HG03097 (cell line): ENCODE results near the gene IRAK1.

Source experiments
- ATAC-seq: cut with Tn5 transposase; IDR thresholded peaks from one replicate; pipeline ENCODE4 v1.9.1; 2021; ENCODE audit not compliant: unreplicated experiment, low FRiP score

IRAK1 gene

GRCh38 chrX:154043003-154043763 lies 23.5 kb upstream of the IRAK1 start:
- ATAC-seq = no peak

GRCh38 chrX:154040863-154041262 lies 21.2 kb upstream of the IRAK1 start:
- ATAC-seq = no peak

GRCh38 chrX:154040307-154040756 lies 20.6 kb upstream of the IRAK1 start:
- no peak for ATAC-seq

GRCh38 chrX:154039577-154039976 lies 19.9 kb upstream of the IRAK1 start:
- ATAC-seq = no peak

GRCh38 chrX:154038656-154039055 lies 19.0 kb upstream of the IRAK1 start:
- no peak for ATAC-seq

- ATAC-seq = no peak
Measured at GRCh38 chrX:154037754-154038153, 18.1 kb upstream of the IRAK1 start.

GRCh38 chrX:154036513-154036912 lies 16.8 kb upstream of the IRAK1 start:
- ATAC-seq = no peak

- ATAC-seq = no peak
Measured at GRCh38 chrX:154033848-154034247, 14.1 kb upstream of the IRAK1 start.

GRCh38 chrX:154032653-154033052 lies 13.0 kb upstream of the IRAK1 start:
- no peak for ATAC-seq

- no peak for ATAC-seq
Measured at GRCh38 chrX:154032160-154032559, 12.5 kb upstream of the IRAK1 start.

GRCh38 chrX:154030715-154031305 lies 11.1 kb upstream of the IRAK1 start:
- no peak for ATAC-seq

- ATAC-seq = no peak
Measured at GRCh38 chrX:154030266-154030665, 10.6 kb upstream of the IRAK1 start.

GRCh38 chrX:154029439-154029838 lies 9.7 kb upstream of the IRAK1 start:
- no peak for ATAC-seq

GRCh38 chrX:154028502-154029184 lies 8.9 kb upstream of the IRAK1 start:
- ATAC-seq = no peak

- ATAC-seq = no peak
Measured at GRCh38 chrX:154027986-154028385, 8.3 kb upstream of the IRAK1 start.

GRCh38 chrX:154027022-154027402 lies 7.3 kb upstream of the IRAK1 start:
- no peak for ATAC-seq

- ATAC-seq = no peak
Measured at GRCh38 chrX:154026136-154027021, 6.7 kb upstream of the IRAK1 start.

GRCh38 chrX:154025230-154025629 lies 5.5 kb upstream of the IRAK1 start:
- no peak for ATAC-seq

- no peak for ATAC-seq
Measured at GRCh38 chrX:154024271-154024670, 4.6 kb upstream of the IRAK1 start.

- no peak for ATAC-seq
Measured at GRCh38 chrX:154023276-154024000, 3.7 kb upstream of the IRAK1 start.
